ENCODE results near the gene IMPA2. TPM values are rescaled to one million over a fixed set of nuclear protein-coding genes. Genes with fewer than 3 reads are reported as not detected.

IMPA2 gene
- total and polyA plus RNA-seq, 2 of the 4 experiments (the other 2 are of a cell fraction), result 5.4 to 5.5 TPM

- H2BK15ac ChIP-seq (ENCODE audit: low read depth, low read length), result no peak overlapping the region
- H4K8ac ChIP-seq (ENCODE audit: low read depth in 2 of 2, low read length in 2 of 2), result no peak overlapping the region
- H3K9me3 ChIP-seq (ENCODE audit: control insufficient read depth, insufficient read depth, low read length), result no peaks in the 10 kb centered on the region
- H3K9me1 ChIP-seq (ENCODE audit: insufficient read depth, low read length), result peaks cover 3% of the 10 kb centered on the region; the same call in 1 of the 2 replicates
- H3K79me1 ChIP-seq (ENCODE audit: low read depth in 1 of 2, low read length in 2 of 2), result no peaks in the 10 kb centered on the region
- H3K14ac ChIP-seq (replicated peaks; ENCODE audit: low read depth, low read length), result no peak overlapping the region
- no peak for ATAC-seq (ENCODE audit: low read depth)
- H2AK9ac ChIP-seq (replicated peaks; ENCODE audit: low read depth, low read length, poor library complexity), result no peak overlapping the region
- no peak overlapping the region for H3K27ac ChIP-seq (ENCODE audit: insufficient read depth, low read length)
- no peak overlapping the region for H3K4ac ChIP-seq (ENCODE audit: low read depth, low read length)
- no peak overlapping the region for H3K4me2 ChIP-seq (ENCODE audit: low read depth, low read length)
- dilution Hi-C loops (cut with HindIII; ENCODE audit: low sequenced_read_pairs, unreplicated experiment) (no loop called here), in situ Hi-C loops (cut with MboI; ENCODE audit: low sequenced_read_pairs) (no loop called here), intact Hi-C loops (cut with micrococcal nuclease) (loop anchor here (5.0 kb wide), 1 partner anchor 52 kb away; the partner anchor contains the start of gene IMPA2)
- H3K23ac ChIP-seq (ENCODE audit: low read depth, low read length), result no peak overlapping the region
- H4K5ac ChIP-seq (ENCODE audit: low read depth, low read length), result no peak overlapping the region
- POLR2A ChIA-PET (ENCODE audit: unreplicated experiment), result no interaction called here
- CTCF ChIA-PET, result no interaction called here
- H2BK20ac ChIP-seq (ENCODE audit: low read depth, low read length), result no peak overlapping the region
- H2AFZ ChIP-seq (replicated peaks; ENCODE audit: low read length, poor library complexity), result no peak overlapping the region
- peaks cover 11% of the 10 kb centered on the region for H3K36me3 ChIP-seq (ENCODE audit: control insufficient read depth, insufficient read depth, low read length)
- H3K27me3 ChIP-seq (ENCODE audit: control insufficient read depth, insufficient read depth, low read length), result no peaks in the 10 kb centered on the region
- H3K18ac ChIP-seq (ENCODE audit: low read depth, low read length), result peak overlapping the region; percentile 21; the same call in 1 of the 2 replicates
- H3K56ac ChIP-seq (ENCODE audit: extremely low read depth, insufficient read depth, low read length), result no peak overlapping the region
- no TSS peak for BruUV-seq (replicated peaks)
- no peak for TF ChIP-seq MXI1 (IDR thresholded peaks at IDR 0.05; ENCODE audit: borderline replicate concordance, low read depth, low read length)
- no peak for TF ChIP-seq CTCF (conservative IDR thresholded peaks at IDR 0.05; ENCODE audit: low read depth, low read length)
- no peak for TF ChIP-seq BHLHE40 (IDR thresholded peaks at IDR 0.05; ENCODE audit: low read depth, low read length)
- WGBS, 2 experiments (ENCODE audit: extremely low coverage in 2 of 2, insufficient read length in 1 of 2), result 100% methylated on average over 2 of the region's 8 CpGs; no CpG with 5 or more reads in 1 of the 2 experiments
- H2BK5ac ChIP-seq (ENCODE audit: low read depth, low read length, poor library complexity, severe bottlenecking), result no peak overlapping the region
- no peak overlapping the region for H3K9ac ChIP-seq (ENCODE audit: low read depth, low read length)
- no peak overlapping the region for H3K4me3 ChIP-seq (ENCODE audit: insufficient read depth, low read depth, low read length)
- H4K20me1 ChIP-seq (ENCODE audit: insufficient read depth, low read length), result no peaks in the 10 kb centered on the region
- no peak overlapping the region for H2BK120ac ChIP-seq (ENCODE audit: low read depth, low read length)
- H4K91ac ChIP-seq (ENCODE audit: insufficient read depth, low read depth, low read length), result no peak overlapping the region
- no peak overlapping the region for H2AK5ac ChIP-seq (ENCODE audit: low read depth, low read length)
- DNase-seq, result no peak
- peaks cover 25% of the 10 kb centered on the region for H3K4me1 ChIP-seq (ENCODE audit: control insufficient read depth, insufficient read depth, low read length)
Observed at GRCh38 chr18:12034241-12035100, 53.2 kb downstream of the IMPA2 start.
